K562 (cell line): ENCODE measurements around the gene SYNGR1. TPM values are rescaled to one million over a fixed set of nuclear protein-coding genes. Genes with fewer than 3 reads are reported as not detected.

Experiments used
- ATAC-seq: fragments of 200-7000 bp; cut with Tn5 transposase; 3 replicates; pipeline ENCODE4 v1.9.1; 2020; ENCODE audit warnings: moderate library complexity
- BruUV-seq: library from RNA; stranded (reverse); fragments of 400-500 nt; replicated peaks from 2 replicates; lab custom pipeline; 2021; lab: Mats Ljungman, UMichigan
- CTCF ChIA-PET: fragments of 300-600 bp; formaldehyde crosslinking; extraction: SDS; loops from one replicate; lab custom pipeline; 2021; ENCODE audit warnings: low intra/inter-chr PET ratio; lab: Yijun Ruan, JAX
- POLR2A ChIA-PET: fragments of 300-600, 350-650 bp; sonication (Branson Sonifier 250); formaldehyde crosslinking; extraction: SDS; loops from one replicate; lab custom pipeline; 2021; ENCODE audit warnings: antibody characterized with exemption, inconsistent platforms; lab: Yijun Ruan, JAX
- DNase-seq, 4 experiments: peaks; one replicate each; pipeline versions ENCODE4 v3.0.0 to v3.0.0-alpha.2; 2011 to 2018; ENCODE audit warnings: low spot score in 3 of 4, mixed read lengths in 3 of 4; ENCODE audit errors: extremely low read depth in 1 of 4
- FAIRE-seq: peaks from 2 replicates; lab custom pipeline; 2011; peaks lifted over from hg19 to GRCh38; lab: Jason Lieb, UNC
- H2AFZ ChIP-seq: 2 replicates; pipeline ENCODE4 v1.6.0; 2011; ENCODE audit warnings: low read depth, low read length, control low read depth, inconsistent platforms
- H3K27ac ChIP-seq: fragments of 200-600 bp; 3 replicates; pipeline ENCODE4 v1.8.0; 2011; ENCODE audit warnings: low read depth, mild to moderate bottlenecking, control low read depth, inconsistent platforms, low read length, moderate library complexity, mixed read lengths; ENCODE audit errors: extremely low read depth
- H3K27me3 ChIP-seq, 2 experiments: fragments of 300-600 bp in 1 of 2; 2 replicates in 1 of 2; 3 replicates in 1 of 2; pipeline versions ENCODE4 v1.6.0 to v1.8.0; 2011; ENCODE audit warnings: inconsistent platforms in 2 of 2, low read length in 2 of 2, mild to moderate bottlenecking in 1 of 2, mixed read lengths in 1 of 2, moderate library complexity in 1 of 2; ENCODE audit not compliant: control insufficient read depth in 2 of 2, insufficient read depth in 2 of 2
- H3K36me3 ChIP-seq: fragments of 300-600 bp; 3 replicates; pipeline ENCODE4 v1.8.0; 2011; ENCODE audit warnings: mild to moderate bottlenecking, low read length, inconsistent platforms; ENCODE audit not compliant: control insufficient read depth, insufficient read depth
- H3K4me1 ChIP-seq, 2 experiments: fragments of 200-600 bp in 1 of 2; replicated peaks in 1 of 2; 2 replicates in 1 of 2; 3 replicates in 1 of 2; pipeline versions ENCODE4 v1.5.1 to v1.8.0; 2011; ENCODE audit warnings: inconsistent platforms in 2 of 2, low read length in 2 of 2, mild to moderate bottlenecking in 1 of 2, mixed read lengths in 1 of 2, moderate library complexity in 1 of 2; ENCODE audit not compliant: control insufficient read depth in 2 of 2, insufficient read depth in 2 of 2
- H3K4me2 ChIP-seq: 2 replicates; pipeline ENCODE4 v1.6.1; 2011; ENCODE audit warnings: low read length, control low read depth, inconsistent platforms, mixed read lengths; ENCODE audit not compliant: insufficient read depth
- H3K4me3 ChIP-seq: fragments of 200-600 bp; sonication (generic), shearing (Covaris generic); 2 replicates; pipeline ENCODE4 v1.5.1; 2016; ENCODE audit warnings: control low read depth, inconsistent platforms
- H3K79me2 ChIP-seq: fragments of 200-600 bp; 3 replicates; pipeline ENCODE4 v1.8.0; 2011; ENCODE audit warnings: low read length, inconsistent platforms; ENCODE audit not compliant: control insufficient read depth, insufficient read depth
- H3K9ac ChIP-seq, 2 experiments: 2 replicates each; pipeline versions ENCODE4 v1.6.0 to v1.6.1; 2011; ENCODE audit warnings: low read depth in 2 of 2, low read length in 2 of 2, control low read depth in 1 of 2, inconsistent platforms in 1 of 2, mild to moderate bottlenecking in 1 of 2, mixed read lengths in 1 of 2; ENCODE audit not compliant: insufficient read depth in 1 of 2
- H3K9me1 ChIP-seq: one replicate; pipeline ENCODE4 v1.6.0; 2011; ENCODE audit warnings: inconsistent platforms, mild to moderate bottlenecking, low read length, moderate library complexity; ENCODE audit not compliant: control insufficient read depth, insufficient read depth
- H3K9me3 ChIP-seq: replicated peaks from 2 replicates; pipeline ENCODE4 v1.5.1; 2011; ENCODE audit warnings: low read depth, low read length, inconsistent platforms; ENCODE audit not compliant: control insufficient read depth, insufficient read depth
- H4K20me1 ChIP-seq: replicated peaks from 2 replicates; pipeline ENCODE4 v1.6.1; 2011; ENCODE audit warnings: low read length, inconsistent platforms, mixed read lengths; ENCODE audit not compliant: control insufficient read depth, insufficient read depth
- BHLHE40 ChIP-seq: IDR thresholded peaks from 2 replicates; pipeline ENCODE4 v1.6.1; 2011; ENCODE audit warnings: low read length, improper control_type of control experiment
- CBFA2T2 ChIP-seq: fragments of 450-650 bp; conservative IDR thresholded peaks from 2 replicates; pipeline ENCODE4 v1.6.1; 2017; ENCODE audit warnings: mild to moderate bottlenecking
- CBFA2T3 ChIP-seq: fragments of 450-650 bp; IDR thresholded peaks from 2 replicates; pipeline ENCODE4 v1.6.1; 2017
- FOXJ3 ChIP-seq: sonication (generic); formaldehyde crosslinking; IDR thresholded peaks from 2 replicates; pipeline ENCODE4 v1.4.0; 2020; ENCODE audit warnings: mild to moderate bottlenecking, missing genetic modification reagents
- JUN ChIP-seq, 2 experiments: sonication (generic) in 1 of 2; formaldehyde crosslinking in 1 of 2; IDR thresholded peaks; 2 replicates each; pipeline versions ENCODE4 v1.6.1 to v1.8.0; 2012 to 2022; ENCODE audit warnings: borderline replicate concordance in 2 of 2, mild to moderate bottlenecking in 2 of 2, improper control_type of control experiment in 1 of 2, low read depth in 1 of 2, low read length in 1 of 2, missing genetic modification reagents in 1 of 2
- JUND ChIP-seq, 2 experiments: IDR thresholded peaks; 2 replicates in 1 of 2; 3 replicates in 1 of 2; pipeline ENCODE4 v1.6.1; 2011; ENCODE audit warnings: borderline replicate concordance in 2 of 2, low read depth in 2 of 2, low read length in 2 of 2, improper control_type of control experiment in 1 of 2, missing biosample characterization in 1 of 2, missing genetic modification characterization in 1 of 2, missing genetic modification reagents in 1 of 2
- RBM25 ChIP-seq: fragments of 200-400 bp; formaldehyde crosslinking; IDR thresholded peaks from 2 replicates; pipeline ENCODE4 v1.6.1; 2018; ENCODE audit warnings: low read length, low read depth, moderate library complexity; ENCODE audit not compliant: severe bottlenecking
- TOE1 ChIP-seq, 2 experiments: fragments of 450-650 bp in 1 of 2; sonication (generic) in 1 of 2; formaldehyde crosslinking in 1 of 2; IDR thresholded peaks; 2 replicates each; pipeline versions ENCODE4 v1.7.1 to v1.8.0; 2016 to 2022; ENCODE audit warnings: borderline replicate concordance in 2 of 2, mild to moderate bottlenecking in 2 of 2, antibody characterized with exemption in 1 of 2, inconsistent platforms in 1 of 2, low read depth in 1 of 2, missing genetic modification reagents in 1 of 2, moderate library complexity in 1 of 2
- ZNF696 ChIP-seq: fragments of 250-450 bp; sonication (Bioruptor Pico); conservative IDR thresholded peaks from 2 replicates; pipeline ENCODE4 v1.4.0; 2020; ENCODE audit warnings: mild to moderate bottlenecking, moderate library complexity
- WGBS: fragments of 100-300 bp; shearing (Covaris generic); methylation state at CpG from one replicate; pipeline ENCODE4 v1.1.6; 2016; ENCODE audit warnings: low coverage, mixed read lengths; ENCODE audit not compliant: insufficient coverage; ENCODE audit errors: missing lambda C conversion rate; 5-methylcytosine and 5-hydroxymethylcytosine counted together
- in situ Hi-C: fragments of 300-500 bp; cut with MboI; formaldehyde crosslinking; loops from 4 replicates; pipeline ENCODE4 v1.15.0; 2018; ENCODE audit warnings: inconsistent platforms, mixed read lengths
- intact Hi-C: fragments of 100-400 bp; cut with micrococcal nuclease; formaldehyde crosslinking; loops from 2 replicates; pipeline ENCODE4 v1.14.2; 2022
- polyA plus RNA-seq, 8 experiments: library from polyadenylated mRNA; depleted of rRNA in 4 of 8; stranded (reverse) in 5 of 8; unstranded in 3 of 8; fragments of >200 nt; fragmentation: Nextera tagmentation in 2 of 8; fragmentation: Illumina TruSeq in 1 of 8; extraction: Ambion mirVana in 2 of 8; extraction: Trizol in 1 of 8; gene quantifications; 2 replicates each; pipeline versions ENCODE4 v1.2.1 to v1.2.3, GENCODE V29; 2011 to 2014; ENCODE audit warnings: inconsistent platforms in 1 of 8, missing spikeins in 1 of 8
- total RNA-seq, 7 experiments: library from RNA; depleted of rRNA in 6 of 7; stranded (reverse); fragments of >200 nt in 6 of 7; fragmentation: Illumina TruSeq in 2 of 7; extraction: Trizol in 2 of 7; gene quantifications; 2 replicates each; pipeline versions ENCODE4 v1.2.1 to v1.2.3, GENCODE V29; 2011 to 2021; ENCODE audit warnings: low replicate concordance in 1 of 7
- TF ChIP-seq, protein P1 (sequence below): fragments of 450-650 bp; formaldehyde crosslinking; IDR thresholded peaks from 2 replicates; pipeline ENCODE4 v1.4.0; 2020; ENCODE audit warnings: mild to moderate bottlenecking, mixed read lengths
- TF ChIP-seq, protein P2 (sequence below): sonication (generic); formaldehyde crosslinking; IDR thresholded peaks from 2 replicates; pipeline ENCODE4 v1.5.0; 2020; ENCODE audit warnings: missing genetic modification reagents

The SYNGR1 gene
- total and polyA plus RNA-seq, 9 of the 15 experiments (the other 6 are each of a cell fraction or from before 2014, with no cell fraction given): 1.8 to 15.9 (median 5.5) TPM

DNA sequence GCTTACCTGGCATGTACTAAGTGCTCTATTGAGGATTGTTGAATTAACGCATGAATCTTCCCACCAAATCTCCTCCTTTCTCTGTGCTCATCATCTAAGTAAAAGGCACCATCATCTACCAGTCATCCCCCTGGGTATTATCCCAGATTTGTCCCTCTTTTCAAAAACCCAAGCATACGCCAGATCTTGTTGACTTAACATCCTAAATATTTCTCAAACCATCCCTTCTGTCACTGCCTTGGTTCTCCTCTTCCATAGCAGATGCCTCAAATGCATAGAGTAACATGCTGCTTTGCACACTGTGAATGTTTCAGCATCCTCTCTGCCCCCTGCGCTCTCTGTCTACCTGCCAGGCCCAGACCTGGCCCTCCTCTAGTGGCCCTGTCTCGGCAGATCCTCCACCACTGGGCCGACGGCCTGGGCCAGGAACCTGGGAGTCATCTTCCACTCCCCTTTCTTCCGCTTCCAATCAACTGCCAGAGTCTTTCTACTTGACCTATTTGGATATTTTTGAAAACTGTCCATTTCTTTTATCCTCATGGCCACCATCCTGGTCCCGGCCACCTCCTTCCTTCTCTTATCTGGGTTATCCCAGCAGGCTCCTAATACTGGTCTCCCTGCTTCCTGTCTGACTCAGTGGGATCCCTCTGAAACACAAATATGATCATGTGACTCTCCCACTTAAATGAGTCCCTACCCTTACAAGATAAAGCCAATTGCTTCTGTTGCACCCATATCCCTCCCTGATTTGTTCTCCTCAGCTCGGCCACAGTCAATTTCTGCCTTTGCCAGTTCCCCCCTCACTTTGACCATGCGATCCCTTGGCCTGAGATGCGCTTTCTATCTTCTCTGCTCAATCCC is 46.4 kb downstream of the SYNGR1 start:
- Histone ChIP-seq H3K9ac (peak overlapping the region; percentile 14 to 36; a peak in 1 of 4 replicates), H3K9me1 (no peaks in the 10 kb centered on the region), H4K20me1 (no peaks in the 10 kb centered on the region), H3K4me3 (no peak overlapping the region), H3K27ac (peak overlapping the region; percentile 44; the same call in 1 of the 3 replicates), H3K4me1 (peaks cover 9 to 27% of the 10 kb centered on the region in 2 experiments; a peak in 4 of 5 replicates), H3K79me2 (peaks cover 15% of the 10 kb centered on the region), H3K36me3 (peaks cover 2% of the 10 kb centered on the region; the same call in 2 of the 3 replicates), H3K27me3 (no peaks in the 10 kb centered on the region), H3K4me2 (peak overlapping the region; percentile 25; the same call in 1 of the 2 replicates), H2AFZ (peak overlapping the region; percentile 80), H3K9me3 (no peaks in the 10 kb centered on the region)
- intact Hi-C loops (no loop called here), in situ Hi-C loops (no loop called here)
- TF ChIP-seq ZNF696 (CRISPR knock-in tag) (no peak), RBM25 (no peak), TOE1 (IDR thresholded peaks at IDR 0.05; ENCODE audit: borderline replicate concordance) (peak; percentile 86), TOE1 (CRISPR knock-in tag; IDR thresholded peaks at IDR 0.05; ENCODE audit: borderline replicate concordance, low read depth) (no peak), CBFA2T3 (peak; percentile 26; the same call in 1 of the 2 replicates), CBFA2T2 (0 out of 2 replicates have a peak, but pooled peaks have one; percentile 11), BHLHE40 (peak; percentile 14; the same call in 1 of the 2 replicates), JUND (IDR thresholded peaks at IDR 0.05; ENCODE audit: borderline replicate concordance, low read depth, low read length) (no peak), JUND (tag; IDR thresholded peaks at IDR 0.05; ENCODE audit: borderline replicate concordance, low read depth, low read length) (no peak), FOXJ3 (CRISPR knock-in tag) (no peak), JUN (IDR thresholded peaks at IDR 0.05; ENCODE audit: borderline replicate concordance, low read depth, low read length) (0 out of 2 replicates have a peak, but pooled peaks have one; percentile 12), JUN (CRISPR knock-in tag; IDR thresholded peaks at IDR 0.05; ENCODE audit: borderline replicate concordance) (no peak)
- TF ChIP-seq, protein P1, sequence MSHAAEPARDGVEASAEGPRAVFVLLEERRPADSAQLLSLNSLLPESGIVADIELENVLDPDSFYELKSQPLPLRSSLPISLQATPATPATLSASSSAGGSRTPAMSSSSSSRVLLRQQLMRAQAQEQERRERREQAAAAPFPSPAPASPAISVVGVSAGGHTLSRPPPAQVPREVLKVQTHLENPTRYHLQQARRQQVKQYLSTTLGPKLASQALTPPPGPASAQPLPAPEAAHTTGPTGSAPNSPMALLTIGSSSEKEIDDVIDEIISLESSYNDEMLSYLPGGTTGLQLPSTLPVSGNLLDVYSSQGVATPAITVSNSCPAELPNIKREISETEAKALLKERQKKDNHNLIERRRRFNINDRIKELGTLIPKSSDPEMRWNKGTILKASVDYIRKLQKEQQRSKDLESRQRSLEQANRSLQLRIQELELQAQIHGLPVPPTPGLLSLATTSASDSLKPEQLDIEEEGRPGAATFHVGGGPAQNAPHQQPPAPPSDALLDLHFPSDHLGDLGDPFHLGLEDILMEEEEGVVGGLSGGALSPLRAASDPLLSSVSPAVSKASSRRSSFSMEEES: peak; percentile 92
- TF ChIP-seq, protein P2, sequence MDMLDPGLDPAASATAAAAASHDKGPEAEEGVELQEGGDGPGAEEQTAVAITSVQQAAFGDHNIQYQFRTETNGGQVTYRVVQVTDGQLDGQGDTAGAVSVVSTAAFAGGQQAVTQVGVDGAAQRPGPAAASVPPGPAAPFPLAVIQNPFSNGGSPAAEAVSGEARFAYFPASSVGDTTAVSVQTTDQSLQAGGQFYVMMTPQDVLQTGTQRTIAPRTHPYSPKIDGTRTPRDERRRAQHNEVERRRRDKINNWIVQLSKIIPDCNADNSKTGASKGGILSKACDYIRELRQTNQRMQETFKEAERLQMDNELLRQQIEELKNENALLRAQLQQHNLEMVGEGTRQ (CRISPR knock-in tag): peak; percentile 7; the same call in 1 of the 2 replicates
- FAIRE-seq (no peak), DNase-seq (peak in 2 of 4 experiments; percentile 24 to 39), ATAC-seq (no peak)
- CTCF ChIA-PET: no interaction called here
- WGBS: 49% methylated on average over 10 of the region's 11 CpGs
- BruUV-seq: no TSS peak
- POLR2A ChIA-PET: no interaction called here
